GM21360 (cell line): Measurements from ENCODE around the gene CELSR2.
"Not testable (repeated sequence)": the region's sequence is repeated elsewhere in the genome, so short reads cannot be mapped to it uniquely, and the experiment has no call there.

Source experiments
- ATAC-seq: cut with Tn5 transposase; IDR thresholded peaks from one replicate; pipeline ENCODE4 v1.9.1; 2021; ENCODE audit warnings: mild to moderate bottlenecking, moderate library complexity; ENCODE audit not compliant: unreplicated experiment

CELSR2 gene, protein sequence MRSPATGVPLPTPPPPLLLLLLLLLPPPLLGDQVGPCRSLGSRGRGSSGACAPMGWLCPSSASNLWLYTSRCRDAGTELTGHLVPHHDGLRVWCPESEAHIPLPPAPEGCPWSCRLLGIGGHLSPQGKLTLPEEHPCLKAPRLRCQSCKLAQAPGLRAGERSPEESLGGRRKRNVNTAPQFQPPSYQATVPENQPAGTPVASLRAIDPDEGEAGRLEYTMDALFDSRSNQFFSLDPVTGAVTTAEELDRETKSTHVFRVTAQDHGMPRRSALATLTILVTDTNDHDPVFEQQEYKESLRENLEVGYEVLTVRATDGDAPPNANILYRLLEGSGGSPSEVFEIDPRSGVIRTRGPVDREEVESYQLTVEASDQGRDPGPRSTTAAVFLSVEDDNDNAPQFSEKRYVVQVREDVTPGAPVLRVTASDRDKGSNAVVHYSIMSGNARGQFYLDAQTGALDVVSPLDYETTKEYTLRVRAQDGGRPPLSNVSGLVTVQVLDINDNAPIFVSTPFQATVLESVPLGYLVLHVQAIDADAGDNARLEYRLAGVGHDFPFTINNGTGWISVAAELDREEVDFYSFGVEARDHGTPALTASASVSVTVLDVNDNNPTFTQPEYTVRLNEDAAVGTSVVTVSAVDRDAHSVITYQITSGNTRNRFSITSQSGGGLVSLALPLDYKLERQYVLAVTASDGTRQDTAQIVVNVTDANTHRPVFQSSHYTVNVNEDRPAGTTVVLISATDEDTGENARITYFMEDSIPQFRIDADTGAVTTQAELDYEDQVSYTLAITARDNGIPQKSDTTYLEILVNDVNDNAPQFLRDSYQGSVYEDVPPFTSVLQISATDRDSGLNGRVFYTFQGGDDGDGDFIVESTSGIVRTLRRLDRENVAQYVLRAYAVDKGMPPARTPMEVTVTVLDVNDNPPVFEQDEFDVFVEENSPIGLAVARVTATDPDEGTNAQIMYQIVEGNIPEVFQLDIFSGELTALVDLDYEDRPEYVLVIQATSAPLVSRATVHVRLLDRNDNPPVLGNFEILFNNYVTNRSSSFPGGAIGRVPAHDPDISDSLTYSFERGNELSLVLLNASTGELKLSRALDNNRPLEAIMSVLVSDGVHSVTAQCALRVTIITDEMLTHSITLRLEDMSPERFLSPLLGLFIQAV (N-terminal part only)

DNA sequence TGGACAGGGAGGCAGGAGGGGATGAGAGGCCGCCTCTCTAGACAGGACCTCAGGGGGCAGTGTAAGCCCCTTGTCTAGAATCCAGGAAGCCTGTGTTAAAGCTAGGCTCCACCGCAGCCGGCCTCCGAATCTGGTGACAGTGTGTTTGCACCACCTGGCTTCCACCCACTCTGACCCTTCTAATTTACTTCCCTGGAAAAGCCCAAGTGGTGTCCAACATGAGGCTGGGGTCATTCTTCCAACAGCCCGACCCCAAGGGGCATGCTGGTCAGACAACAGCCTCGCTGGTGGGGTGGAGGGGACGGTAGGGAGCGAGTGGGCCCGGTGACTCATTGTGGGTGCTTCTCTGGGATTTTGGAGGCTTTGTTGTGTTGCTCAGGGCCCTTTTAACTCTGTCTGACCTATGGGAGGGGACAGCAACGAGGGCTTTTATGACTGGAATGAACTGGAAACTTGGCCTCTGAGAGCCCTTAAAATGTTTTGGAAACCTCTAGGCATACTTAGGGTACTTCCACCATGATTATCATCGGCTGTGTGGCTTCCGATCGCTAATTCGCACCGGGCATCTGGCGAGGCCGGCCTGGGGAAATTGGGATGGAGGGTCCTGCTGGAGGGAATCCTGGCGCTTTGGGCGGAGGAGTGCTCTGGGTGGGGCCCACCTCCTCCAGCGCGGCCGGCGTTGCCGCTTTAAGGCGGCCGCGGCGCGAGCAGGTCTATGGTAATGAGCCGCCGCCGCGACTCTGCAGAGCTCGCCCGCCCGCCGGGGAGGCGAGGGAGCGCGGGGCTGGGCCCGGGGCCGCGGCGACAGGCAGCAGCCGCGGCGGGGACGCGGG is at the start of gene CELSR2:
CELSR2 (plus strand) TSS at position 743 of the 833 bp plus-strand sequence. CDS start 541 bp downstream, outside the sequence.
- ATAC-seq, result peak; percentile 75

DNA sequence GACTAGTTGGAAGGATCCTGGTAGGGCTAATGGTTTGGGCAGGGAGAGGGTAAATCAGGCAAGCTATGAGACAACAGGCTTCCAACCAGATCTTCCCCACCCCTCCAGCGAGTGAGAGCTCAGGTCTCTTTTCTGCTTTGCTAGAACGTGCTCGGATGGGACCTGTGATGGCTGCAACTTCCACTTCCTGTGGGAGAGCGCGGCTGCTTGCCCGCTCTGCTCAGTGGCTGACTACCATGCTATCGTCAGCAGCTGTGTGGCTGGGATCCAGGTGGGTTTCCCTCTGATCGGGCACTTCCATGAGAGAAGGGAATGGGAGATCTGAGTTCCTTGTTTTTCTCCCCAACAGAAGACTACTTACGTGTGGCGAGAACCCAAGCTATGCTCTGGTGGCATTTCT is 49.6 kb upstream of the CELSR2 start:
- no peak for ATAC-seq

DNA sequence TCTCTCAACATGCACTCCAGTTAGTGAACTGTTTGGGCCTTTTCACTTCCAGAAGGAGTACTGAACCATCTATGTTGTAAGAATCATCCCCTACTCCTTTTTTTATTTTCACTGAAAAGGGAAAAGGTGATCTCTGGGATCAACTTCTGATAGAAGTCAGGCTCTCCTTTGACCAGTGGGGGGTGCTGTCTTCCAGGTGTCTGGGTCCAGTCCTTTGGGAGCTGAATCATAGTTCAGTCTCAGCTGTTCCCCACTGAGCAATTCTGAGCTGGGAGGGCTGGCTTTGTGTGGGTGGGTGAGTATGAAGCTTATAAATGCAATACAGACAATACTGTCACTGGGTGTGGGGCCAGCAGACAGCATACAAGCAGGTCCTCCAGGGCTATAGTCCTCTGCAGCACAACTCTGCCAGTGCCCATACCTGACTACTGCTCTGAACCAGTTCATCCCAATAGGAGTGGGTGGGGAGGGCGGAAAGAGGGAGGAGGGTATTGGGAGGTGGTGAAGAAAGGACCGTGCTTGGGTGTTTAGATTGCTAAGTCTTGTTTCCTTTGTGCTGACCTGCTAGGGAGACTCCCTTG is 48.1 kb upstream of the CELSR2 start:
- ATAC-seq, result no peak

DNA sequence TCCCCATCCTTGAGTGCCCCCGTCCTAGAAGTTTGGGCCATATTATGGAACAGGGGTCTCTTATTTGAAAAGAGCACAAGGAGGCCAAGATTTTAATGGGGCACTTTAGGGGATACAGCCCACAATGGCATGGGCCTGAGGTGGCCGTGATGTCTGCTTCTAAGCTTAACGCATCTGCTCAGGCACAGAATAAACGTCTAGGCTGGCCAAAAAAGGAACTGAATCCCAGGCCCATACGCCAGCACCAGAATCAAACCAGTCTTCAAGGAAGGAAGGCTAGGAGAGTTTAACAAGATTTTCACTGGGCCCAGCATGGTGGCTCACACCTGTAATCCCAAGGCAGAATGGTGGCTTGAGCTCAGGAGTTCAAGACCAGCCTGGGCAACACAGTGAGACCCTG is 44.9 kb upstream of the CELSR2 start:
- ATAC-seq, result no peak

DNA sequence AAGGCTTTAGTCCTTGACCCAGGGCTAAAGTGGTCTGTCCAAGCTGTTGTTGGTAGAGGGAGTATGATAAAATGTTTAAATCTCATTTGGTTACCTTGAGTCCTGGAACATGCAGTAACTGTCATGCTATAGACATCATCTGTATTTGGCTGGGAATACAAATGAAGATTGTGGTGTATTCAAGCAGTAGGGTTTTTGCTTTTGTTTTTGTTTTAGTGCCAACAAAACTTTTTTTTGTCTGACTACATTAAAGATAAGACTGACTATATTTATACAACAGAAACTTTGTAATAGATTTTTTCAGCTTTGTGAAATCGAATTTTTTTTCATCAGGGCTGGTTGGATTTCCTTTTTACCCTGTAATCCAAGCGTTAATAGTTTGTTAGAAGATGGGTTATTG is 43.0 kb upstream of the CELSR2 start:
- ATAC-seq, result no peak

DNA sequence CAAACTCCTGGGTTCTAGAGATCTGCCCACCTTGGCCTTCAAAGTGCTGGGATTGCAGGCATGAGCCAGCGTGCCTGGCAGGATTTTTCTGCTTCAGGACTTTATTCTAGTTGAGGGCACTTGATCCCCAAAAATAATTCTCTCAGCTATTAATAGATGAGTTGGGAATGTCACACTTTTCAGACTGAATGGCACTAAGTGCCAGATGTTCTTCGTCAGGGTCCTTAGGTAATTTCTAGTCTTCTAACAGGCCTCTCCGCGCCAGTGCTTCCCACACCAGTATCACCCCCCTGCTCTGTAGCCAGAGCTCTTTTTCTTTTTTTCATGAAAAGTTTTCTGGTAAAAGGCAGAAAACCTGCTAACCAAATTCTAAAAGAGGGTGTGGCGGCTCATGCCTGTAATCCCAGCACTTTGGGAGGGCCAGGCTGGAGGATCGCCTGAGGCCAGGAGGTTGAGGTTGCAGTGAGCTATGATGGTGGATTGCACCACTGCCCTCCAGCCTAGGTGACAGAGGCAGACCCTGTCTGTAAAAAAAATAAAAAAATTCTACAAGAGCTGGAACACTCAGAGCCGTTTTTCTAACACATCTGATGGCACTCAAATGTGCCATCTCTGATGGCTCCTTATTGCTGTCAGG is 41.8 kb upstream of the CELSR2 start:
- no peak for ATAC-seq

DNA sequence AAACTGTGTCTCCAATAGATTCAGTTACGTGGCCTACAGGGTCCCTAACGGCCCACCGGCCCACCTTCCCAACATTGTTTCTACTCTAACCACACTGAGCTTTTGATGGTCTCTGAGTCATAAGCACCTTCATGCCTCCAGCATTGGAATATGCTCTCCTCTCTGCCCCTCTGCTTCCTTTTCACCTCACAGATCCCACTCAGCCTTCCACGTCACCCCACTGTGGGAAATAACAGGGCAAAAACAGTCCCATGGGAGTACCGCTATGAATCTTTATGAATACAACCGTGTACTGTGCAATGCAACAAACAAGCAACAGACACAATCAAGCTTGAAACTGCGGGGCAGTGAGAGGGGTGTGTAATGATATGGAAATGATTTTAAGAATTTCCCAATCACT is 40.9 kb upstream of the CELSR2 start:
- ATAC-seq, result no peak

DNA sequence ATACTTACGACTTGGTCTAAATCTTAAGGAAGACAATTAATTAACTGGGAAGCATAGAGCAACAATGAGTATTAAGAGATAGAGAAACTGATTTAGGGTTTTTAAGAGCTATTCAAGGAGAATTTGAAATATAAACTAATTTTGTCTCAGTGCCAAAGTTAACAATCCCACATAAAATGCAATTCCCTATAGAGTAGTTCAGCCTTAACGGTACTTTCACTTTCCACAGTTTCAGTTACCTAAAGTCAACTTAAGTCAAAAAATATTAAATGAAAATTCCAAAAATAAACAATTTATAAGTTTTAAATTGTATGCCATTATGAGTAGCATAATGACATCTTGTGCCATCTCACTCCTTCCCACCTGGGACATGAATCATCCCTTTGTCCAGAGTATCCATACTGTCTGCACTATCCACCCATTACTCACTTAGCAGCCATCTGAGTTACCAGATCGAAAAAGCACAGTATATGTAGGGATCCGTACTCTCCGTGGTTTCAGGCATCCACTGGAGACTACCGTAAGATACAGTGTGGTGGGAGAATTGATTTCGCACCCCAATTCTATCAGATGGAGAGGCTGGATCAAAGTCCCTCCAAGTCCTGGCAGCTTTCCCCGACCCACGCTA is 40.4 kb upstream of the CELSR2 start:
- ATAC-seq, result no peak

DNA sequence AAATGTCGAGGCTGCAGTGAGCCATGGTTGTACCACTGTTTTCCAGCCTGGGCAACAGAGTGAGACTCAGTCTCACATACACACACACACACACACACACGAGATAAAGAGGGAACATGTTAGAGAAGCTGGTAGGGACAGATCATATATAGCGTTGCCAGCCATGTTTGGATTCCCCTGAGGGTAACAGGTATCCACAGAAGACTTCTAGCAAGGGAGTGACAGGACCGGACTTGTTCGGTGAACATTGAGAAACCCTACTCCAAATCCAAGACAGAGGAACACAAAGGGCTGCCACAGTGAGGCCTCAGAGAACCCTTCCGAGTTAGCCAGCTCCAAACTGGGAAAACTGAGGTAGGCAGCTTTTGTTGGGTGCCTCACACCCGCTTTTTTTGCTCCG is 39.3 kb upstream of the CELSR2 start:
- ATAC-seq, result no peak

DNA sequence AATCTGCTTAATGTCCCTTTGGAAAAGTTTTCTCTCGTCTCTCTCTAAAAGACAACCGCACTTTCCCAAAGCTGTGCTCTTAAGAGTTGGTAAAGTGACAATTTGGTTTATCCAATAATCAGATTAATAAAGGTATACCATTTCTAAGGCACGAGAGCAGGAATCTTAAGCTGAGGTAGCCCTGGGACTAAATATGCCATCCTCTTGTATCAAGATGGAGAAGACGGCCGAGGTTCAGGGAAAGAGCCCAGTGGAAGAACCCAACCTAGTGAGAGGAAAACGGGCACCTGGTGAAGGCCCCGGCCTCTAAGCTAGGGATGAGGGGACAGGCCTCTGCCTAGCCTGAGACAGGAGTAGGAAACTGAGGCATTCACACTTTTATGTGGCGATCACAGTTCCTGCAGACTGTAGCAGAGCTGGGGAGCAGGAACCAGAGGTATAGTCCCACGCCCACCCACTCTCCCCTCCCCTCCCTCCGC is 36.0 kb upstream of the CELSR2 start:
- ATAC-seq, result no peak

DNA sequence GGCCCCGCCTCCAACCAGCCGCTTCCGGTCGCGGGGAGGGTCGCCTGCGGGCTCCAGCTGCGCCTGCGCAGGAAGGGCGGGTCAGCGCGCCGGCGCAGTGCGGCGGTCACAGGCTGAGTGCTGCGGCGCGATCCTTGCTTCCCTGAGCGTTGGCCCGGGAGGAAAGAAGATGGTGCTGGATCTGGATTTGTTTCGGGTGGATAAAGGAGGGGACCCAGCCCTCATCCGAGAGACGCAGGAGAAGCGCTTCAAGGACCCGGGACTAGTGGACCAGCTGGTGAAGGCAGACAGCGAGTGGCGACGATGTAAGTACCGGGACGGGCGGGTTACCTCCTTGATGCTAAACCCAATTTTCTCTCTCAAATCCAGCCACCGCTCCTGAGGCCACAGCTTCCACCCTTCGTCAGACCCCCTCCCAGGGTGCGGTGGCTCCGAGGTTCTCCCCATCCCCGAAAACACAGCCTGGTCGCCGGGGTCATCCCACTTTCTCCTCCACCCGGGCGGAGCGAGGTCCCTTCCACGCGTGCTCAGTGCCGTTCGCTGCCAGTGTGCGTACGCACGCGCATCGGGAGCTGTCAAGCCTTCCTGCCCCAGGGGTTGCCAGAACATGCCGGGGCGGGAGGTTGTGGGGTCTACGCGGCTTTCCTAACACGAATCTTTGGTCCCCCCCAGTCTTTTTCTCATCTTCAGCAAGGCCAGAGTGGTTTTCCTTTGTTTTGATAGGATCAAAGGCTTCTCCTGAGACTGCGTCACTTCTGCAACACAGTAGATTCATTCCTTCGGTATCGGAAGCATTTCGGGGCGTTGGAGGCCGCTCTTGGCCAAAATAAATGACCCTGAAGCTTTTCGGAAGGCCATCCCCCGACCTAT is 35.3 kb upstream of the CELSR2 start, which contains the start of gene SARS1:
SARS1 (plus strand) TSS at position 95 of the 870 bp plus-strand sequence; CDS start at position 170, 75 bp downstream.
- peak; percentile 77 for ATAC-seq

DNA sequence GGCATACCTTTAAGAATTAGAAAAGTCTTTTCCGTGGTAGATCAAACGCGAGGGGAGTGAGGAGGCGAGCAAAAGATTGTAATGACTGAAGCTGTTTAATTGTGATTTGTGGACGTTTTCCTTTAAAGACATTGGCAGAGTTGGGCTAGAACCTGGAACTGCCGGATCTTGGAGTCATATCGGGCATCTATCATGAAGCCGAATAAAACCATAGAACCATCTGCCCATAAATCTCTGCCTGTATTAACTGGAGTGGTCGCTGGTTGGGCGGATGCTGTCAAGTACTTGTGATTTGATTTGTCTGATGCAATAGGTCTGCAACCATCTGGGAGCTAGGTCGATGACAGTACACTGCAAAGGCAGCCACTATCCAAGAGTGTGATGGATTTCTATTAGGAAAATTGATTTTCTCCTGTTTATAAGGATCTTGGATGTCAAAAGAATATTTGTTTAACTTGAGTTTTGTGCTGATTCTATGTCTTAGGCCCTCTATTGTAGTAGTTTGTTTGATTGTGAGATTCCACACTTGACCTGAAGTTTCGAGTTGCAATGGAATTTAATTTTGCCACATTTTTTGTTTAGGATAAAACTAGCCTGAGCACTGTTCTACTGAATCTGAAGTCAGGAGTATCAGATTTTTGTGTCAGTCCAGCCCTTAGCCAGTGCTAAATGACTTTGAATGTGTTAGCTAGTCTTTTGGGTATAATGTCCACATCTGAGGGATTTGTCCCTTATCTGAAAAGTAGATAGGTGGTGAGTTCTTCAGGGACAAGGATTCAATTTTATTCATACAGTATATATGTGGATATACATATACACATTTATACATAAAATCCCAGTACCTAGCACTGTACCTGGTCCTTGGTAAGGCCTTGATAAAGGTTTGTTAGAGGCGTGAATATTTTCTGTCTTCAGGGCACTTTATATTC is 34.4 kb upstream of the CELSR2 start:
- no peak for ATAC-seq

DNA sequence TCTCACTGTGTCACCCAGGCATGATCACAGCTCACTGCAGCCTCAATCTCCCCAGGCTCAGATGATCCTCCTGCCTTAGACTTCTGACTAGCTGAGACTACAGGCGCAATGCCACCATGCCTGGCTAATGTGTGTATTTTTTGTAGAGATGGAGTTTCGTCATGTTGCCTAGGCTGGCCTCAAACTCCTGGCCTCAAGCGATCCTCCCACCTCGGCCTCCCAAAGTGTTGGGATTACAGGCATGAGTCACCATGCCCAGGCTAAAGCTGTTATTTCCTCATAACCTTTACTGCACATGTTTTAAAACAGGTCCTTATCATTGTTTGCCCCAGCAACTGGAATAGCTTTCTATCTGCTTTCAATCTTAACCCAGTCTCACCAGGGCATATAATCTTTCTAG is 32.7 kb upstream of the CELSR2 start:
- ATAC-seq, result no peak

DNA sequence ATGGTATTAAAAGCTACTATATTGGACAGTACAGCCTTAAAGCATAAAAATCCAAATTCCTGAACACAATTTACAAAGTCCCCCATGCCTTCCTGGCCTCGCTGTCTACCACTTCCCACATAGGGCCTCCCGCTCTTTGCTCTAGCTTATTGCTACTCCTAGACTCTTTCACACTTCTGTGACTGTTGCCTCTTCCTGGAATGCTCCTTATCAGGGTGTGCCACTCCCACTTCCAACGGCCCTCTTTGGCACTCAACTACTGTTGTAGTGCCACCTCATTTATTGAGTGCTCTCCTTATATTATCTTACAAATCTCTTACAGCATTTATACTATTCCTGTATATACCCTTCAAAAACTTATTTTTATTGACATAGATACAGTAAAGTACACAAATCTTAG is 30.8 kb upstream of the CELSR2 start:
- no peak for ATAC-seq

DNA sequence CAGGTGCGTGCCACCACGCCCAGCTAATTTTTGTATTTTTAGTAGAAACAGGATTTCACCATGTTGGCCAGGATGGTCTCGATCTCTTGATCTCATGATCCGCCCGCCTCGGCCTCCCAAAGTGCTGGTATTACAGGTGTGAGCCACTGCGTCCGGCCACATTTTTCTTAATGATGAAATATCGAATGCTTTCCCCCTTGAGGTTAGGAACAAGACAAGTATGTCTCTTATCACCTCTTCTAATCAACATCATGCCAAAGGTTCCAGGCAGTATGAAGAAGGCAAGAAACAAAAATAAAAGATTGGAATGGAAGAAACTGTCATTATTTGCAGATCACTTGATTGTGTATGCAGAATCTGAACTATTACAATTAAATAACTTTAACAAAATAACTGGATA is 28.1 kb upstream of the CELSR2 start:
- ATAC-seq, result not testable (repeated sequence)

DNA sequence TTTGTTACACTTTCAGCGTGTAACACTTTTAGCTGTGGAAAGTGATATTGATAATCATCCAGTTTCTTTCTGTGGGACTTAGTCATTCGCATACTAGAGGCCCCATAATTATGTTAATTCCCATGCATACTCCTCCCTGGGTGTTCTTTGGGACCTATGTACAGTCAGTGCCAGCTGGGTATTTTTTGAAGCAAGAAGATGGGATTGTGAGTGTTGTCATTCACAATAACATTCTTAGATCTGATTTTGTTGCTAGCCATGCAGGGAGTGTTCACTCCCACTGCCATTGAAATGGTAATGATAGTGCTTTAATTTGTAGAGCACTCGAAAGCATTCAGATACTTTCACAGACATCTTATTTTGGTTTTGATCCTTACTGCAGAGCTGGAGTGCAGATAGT is 24.0 kb upstream of the CELSR2 start:
- ATAC-seq, result no peak
